Measurements from ENCODE around the gene EGFL7. TPM values are rescaled to one million over a fixed set of nuclear protein-coding genes. Genes with fewer than 3 reads are reported as not detected.

Gene EGFL7
- total RNA-seq, 1 donor from 2014 or later: 272 TPM

GRCh38 chr9:136650648-136651047, 12.1 kb upstream of the EGFL7 start:
- Histone ChIP-seq H3K9me3 (no peaks in the 10 kb centered on the region), H3K4me1 (no peaks in the 10 kb centered on the region), H3K4me3 (no peak overlapping the region), H3K27ac (no peak overlapping the region), H3K36me3 (no peaks in the 10 kb centered on the region), H3K27me3 (no peaks in the 10 kb centered on the region)
- intact Hi-C loops (cut with DNase I): no loop called here
- DNase-seq (ENCODE audit: extremely low spot score in 2 of 2): no peak
- TF ChIP-seq POLR2A (IDR thresholded peaks at IDR 0.05) (no peak), POLR2AphosphoS5 (IDR thresholded peaks at IDR 0.05; ENCODE audit: insufficient read depth in 1 of 2, low read depth in 1 of 2) (no peak), CTCF (IDR thresholded peaks at IDR 0.05) (no peak)

GRCh38 chr9:136651860-136652259, 10.9 kb upstream of the EGFL7 start:
- DNase-seq (ENCODE audit: extremely low spot score in 2 of 2): no peak
- TF ChIP-seq POLR2AphosphoS5 (IDR thresholded peaks at IDR 0.05; ENCODE audit: insufficient read depth in 1 of 2, low read depth in 1 of 2) (no peak), POLR2A (IDR thresholded peaks at IDR 0.05) (no peak), CTCF (IDR thresholded peaks at IDR 0.05) (no peak)
- no peaks in the 10 kb centered on the region for H3K4me1 ChIP-seq
- H3K9me3 ChIP-seq: no peaks in the 10 kb centered on the region
- intact Hi-C loops (cut with DNase I): no loop called here
- H3K36me3 ChIP-seq: no peaks in the 10 kb centered on the region
- no peak overlapping the region for H3K4me3 ChIP-seq
- H3K27ac ChIP-seq: no peak overlapping the region
- no peaks in the 10 kb centered on the region for H3K27me3 ChIP-seq

- intact Hi-C loops (cut with DNase I): no loop called here
- H3K27ac ChIP-seq: no peak overlapping the region
- no peaks in the 10 kb centered on the region for H3K36me3 ChIP-seq
- H3K27me3 ChIP-seq: no peaks in the 10 kb centered on the region
- no peak for DNase-seq (ENCODE audit: extremely low spot score in 2 of 2)
- TF ChIP-seq POLR2A (IDR thresholded peaks at IDR 0.05) (no peak), CTCF (IDR thresholded peaks at IDR 0.05) (no peak), POLR2AphosphoS5 (IDR thresholded peaks at IDR 0.05; ENCODE audit: insufficient read depth in 1 of 2, low read depth in 1 of 2) (no peak)
- no peaks in the 10 kb centered on the region for H3K9me3 ChIP-seq
- H3K4me1 ChIP-seq: no peaks in the 10 kb centered on the region
- no peak overlapping the region for H3K4me3 ChIP-seq
These were observed 9.2 kb upstream of the EGFL7 start for GRCh38 chr9:136653323-136654079.

- intact Hi-C loops (cut with DNase I): no loop called here
- TF ChIP-seq POLR2A (IDR thresholded peaks at IDR 0.05): no peak
- no peak for TF ChIP-seq CTCF (IDR thresholded peaks at IDR 0.05)
- Histone ChIP-seq H3K9me3 (no peaks in the 10 kb centered on the region), H3K36me3 (no peaks in the 10 kb centered on the region), H3K27ac (no peak overlapping the region), H3K27me3 (no peaks in the 10 kb centered on the region), H3K4me1 (no peaks in the 10 kb centered on the region), H3K4me3 (no peak overlapping the region)
- DNase-seq (ENCODE audit: extremely low spot score in 2 of 2): no peak
These were observed 7.7 kb upstream of the EGFL7 start for GRCh38 chr9:136654820-136655535.

Data from vagina (tissue), 2 donors.